A549 treated with ZK216348 at 1 μM for 4 hours (cell line): ENCODE results near the gene FAM83C. TPM values are rescaled to one million over a fixed set of nuclear protein-coding genes. Genes with fewer than 3 reads are reported as not detected.

Experiments used
- total RNA-seq: library from RNA; stranded (reverse); fragments of 200-300 nt; extraction: Qiagen RNA extraction; gene quantifications from 5 replicates; pipeline ENCODE4 v1.2.3, GENCODE V29; 2022; ENCODE audit warnings: low read depth

Gene FAM83C
- 0.07 to 0.15 TPM (median 0.12 TPM) in 4 of 5 replicates, not detected in the other for total RNA-seq

GRCh38 chr20:35291654-35292503 is at the start of gene FAM83C:
Gene FAM83C (minus strand): TSS chr20:35292425. CDS start chr20:35292304, 121 bp downstream.

GRCh38 chr20:35284267-35284991 is 7.8 kb downstream of the FAM83C start, which contains the start of gene EIF6:
Gene EIF6 (minus strand): TSS chr20:35284772. CDS start chr20:35284487, 285 bp downstream.

GRCh38 chr20:35277531-35278395 is 14.5 kb downstream of the FAM83C start, which contains the start of gene MMP24OS:
Gene MMP24OS (minus strand): TSS chr20:35278122. CDS start chr20:35277929, 193 bp downstream.

Other genes starting within 250 kb of the FAM83C start
- 41.9 to 62.4 TPM (median 61.0 TPM) in 5 replicates for gene TRPC4AP, start 199.6 kb downstream of the FAM83C start, total RNA-seq
- 43.4 to 53.1 TPM (median 50.7 TPM) in 5 replicates for gene EDEM2, start 145.1 kb downstream of the FAM83C start, total RNA-seq
- 105 to 137 TPM (median 133 TPM) in 5 replicates for gene PROCR, start 120.4 kb downstream of the FAM83C start, total RNA-seq
- gene MMP24, start 65.7 kb downstream of the FAM83C start, total RNA-seq: 16.5 to 27.8 TPM (median 26.2 TPM) in 5 replicates
- 58.0 to 92.7 TPM (median 81.2 TPM) in 5 replicates for gene MMP24OS, start 14.3 kb downstream of the FAM83C start, total RNA-seq
- gene EIF6, start 7.7 kb downstream of the FAM83C start, total RNA-seq: 324 to 430 TPM (median 410 TPM) in 5 replicates
- gene UQCC1, start 119.5 kb upstream of the FAM83C start, total RNA-seq: 32.3 to 35.9 TPM (median 33.9 TPM) in 5 replicates
- not detected in 5 replicates for gene GDF5, start 145.8 kb upstream of the FAM83C start, total RNA-seq
- gene CEP250, start 163.2 kb upstream of the FAM83C start, total RNA-seq: 20.5 to 34.9 TPM (median 26.3 TPM) in 5 replicates
- not detected in 5 replicates for gene C20orf173, start 237.2 kb upstream of the FAM83C start, total RNA-seq
- 211 to 251 TPM (median 247 TPM) in 5 replicates for gene ERGIC3, start 249.7 kb upstream of the FAM83C start, total RNA-seq